WTC11 (cell line): ENCODE results near the gene AGAP1. TPM values are rescaled to one million over a fixed set of nuclear protein-coding genes. Genes with fewer than 3 reads are reported as not detected.
A peak's percentile ranks its signal among the peaks of the same experiment; 100 is the strongest.

Source experiments
- ATAC-seq: fragments of 200-7000 bp; cut with Tn5 transposase; 2 replicates; pipeline ENCODE4 v1.10.0; 2021; ENCODE audit warnings: mild to moderate bottlenecking, moderate library complexity
- CTCF ChIA-PET: fragments of 300-600 bp; sonication (Branson Sonifier 250); formaldehyde crosslinking; loops from one replicate; lab custom pipeline; 2021; ENCODE audit warnings: antibody characterized with exemption; lab: Charles Lee
- POLR2A ChIA-PET: fragments of 350-600 bp; sonication (Branson Sonifier 250); formaldehyde crosslinking; loops from one replicate; lab custom pipeline; 2021; ENCODE audit warnings: antibody characterized with exemption; lab: Charles Lee
- DNase-seq: peaks from one replicate; pipeline ENCODE4 v3.0.0; 2021; ENCODE audit warnings: low spot score
- H3K27ac Mint-ChIP-seq: 2 replicates; pipeline ENCODE4 v1.8.0; 2021; ENCODE audit warnings: mixed read lengths
- H3K27me3 Mint-ChIP-seq: 2 replicates; pipeline ENCODE4 v1.8.0; 2021; ENCODE audit warnings: low read depth, mild to moderate bottlenecking, moderate library complexity, mixed read lengths
- H3K36me3 Mint-ChIP-seq: 2 replicates; pipeline ENCODE4 v1.8.0; 2021; ENCODE audit warnings: mixed read lengths
- H3K4me1 Mint-ChIP-seq: 2 replicates; pipeline ENCODE4 v1.8.0; 2022; ENCODE audit warnings: mixed read lengths
- H3K4me3 Mint-ChIP-seq: 2 replicates; pipeline ENCODE4 v1.8.0; 2021; ENCODE audit warnings: mild to moderate bottlenecking, moderate library complexity, mixed read lengths
- H3K9me3 Mint-ChIP-seq: 2 replicates; pipeline ENCODE4 v1.8.0; 2021; ENCODE audit warnings: mixed read lengths
- ARID4B ChIP-seq: sonication (generic); formaldehyde crosslinking; IDR thresholded peaks from 2 replicates; pipeline ENCODE4 v1.8.0; 2023; ENCODE audit warnings: missing genetic modification reagents, mild to moderate bottlenecking, borderline replicate concordance
- CBFB ChIP-seq: sonication (generic); formaldehyde crosslinking; IDR thresholded peaks from 2 replicates; pipeline ENCODE4 v1.8.1; 2022; ENCODE audit warnings: mild to moderate bottlenecking, low read depth, missing genetic modification reagents
- E2F5 ChIP-seq: sonication (generic); formaldehyde crosslinking; IDR thresholded peaks from 2 replicates; pipeline ENCODE4 v1.8.1; 2022; ENCODE audit warnings: mild to moderate bottlenecking, moderate library complexity, missing genetic modification reagents
- FOXP1 ChIP-seq: sonication (generic); formaldehyde crosslinking; IDR thresholded peaks from 2 replicates; pipeline ENCODE4 v1.8.0; 2022; ENCODE audit warnings: missing genetic modification reagents, mild to moderate bottlenecking, moderate library complexity, borderline replicate concordance
- GABPB1 ChIP-seq: sonication (generic); formaldehyde crosslinking; IDR thresholded peaks from 2 replicates; pipeline ENCODE4 v1.8.1; 2023; ENCODE audit warnings: mild to moderate bottlenecking, missing genetic modification reagents
- GTF2I ChIP-seq: fragments of 250-450 bp; sonication (Bioruptor Pico); conservative IDR thresholded peaks from 2 replicates; pipeline ENCODE4 v1.4.0; 2021; ENCODE audit warnings: mild to moderate bottlenecking
- KAT7 ChIP-seq: sonication (generic); formaldehyde crosslinking; IDR thresholded peaks from 2 replicates; pipeline ENCODE4 v1.8.1; 2023; ENCODE audit warnings: missing genetic modification reagents, mild to moderate bottlenecking, borderline replicate concordance
- MAX ChIP-seq: sonication (generic); formaldehyde crosslinking; IDR thresholded peaks from 2 replicates; pipeline ENCODE4 v1.8.0; 2022; ENCODE audit warnings: mild to moderate bottlenecking, missing genetic modification reagents
- NFATC4 ChIP-seq: fragments of 250-450 bp; sonication (Bioruptor Pico); IDR thresholded peaks from 2 replicates; pipeline ENCODE4 v1.9.0; 2021; ENCODE audit warnings: mild to moderate bottlenecking
- NR1H2 ChIP-seq: sonication (generic); formaldehyde crosslinking; IDR thresholded peaks from 2 replicates; pipeline ENCODE4 v1.9.0; 2021; ENCODE audit warnings: mild to moderate bottlenecking, moderate library complexity, missing genetic modification reagents
- PREB ChIP-seq: sonication (generic); formaldehyde crosslinking; IDR thresholded peaks from 2 replicates; pipeline ENCODE4 v1.8.1; 2022; ENCODE audit warnings: mild to moderate bottlenecking, missing genetic modification reagents, moderate library complexity, borderline replicate concordance
- ZMAT4 ChIP-seq: fragments of 250-450 bp; sonication (Bioruptor Pico); IDR thresholded peaks from 2 replicates; pipeline ENCODE4 v1.9.0; 2021; ENCODE audit warnings: mild to moderate bottlenecking
- ZNF263 ChIP-seq: sonication (generic); formaldehyde crosslinking; IDR thresholded peaks from 2 replicates; pipeline ENCODE4 v1.8.1; 2022; ENCODE audit warnings: low read depth, mild to moderate bottlenecking, moderate library complexity, missing genetic modification reagents
- ZNF281 ChIP-seq: sonication (generic); formaldehyde crosslinking; IDR thresholded peaks from 2 replicates; pipeline ENCODE4 v1.8.0; 2023; ENCODE audit warnings: mild to moderate bottlenecking, missing genetic modification reagents
- ZNF416 ChIP-seq: fragments of 250-450 bp; sonication (Bioruptor Pico); IDR thresholded peaks from 2 replicates; pipeline ENCODE4 v1.9.0; 2021; ENCODE audit warnings: mild to moderate bottlenecking, inconsistent platforms
- ZNF423 ChIP-seq: fragments of 250-450 bp; sonication (Bioruptor Pico); IDR thresholded peaks from 2 replicates; pipeline ENCODE4 v2.1.2; 2022; ENCODE audit warnings: mild to moderate bottlenecking, moderate library complexity
- total RNA-seq: library from RNA; stranded (reverse); gene quantifications from 3 replicates; pipeline ENCODE4 v1.2.3, GENCODE V29; 2021

Gene AGAP1
- total RNA-seq, 1 experiment from 2014 or later: 49.3 TPM

- no peak for TF ChIP-seq FOXP1 (CRISPR knock-in tag)
- no peak for TF ChIP-seq ZMAT4 (CRISPR knock-in tag)
- no peak for TF ChIP-seq ARID4B (CRISPR knock-in tag)
- TF ChIP-seq CBFB (CRISPR knock-in tag): no peak
- TF ChIP-seq GTF2I (CRISPR knock-in tag): no peak
- no peak for TF ChIP-seq NR1H2 (CRISPR knock-in tag)
- TF ChIP-seq ZNF423 (CRISPR knock-in tag): no peak
- TF ChIP-seq ZNF263 (CRISPR knock-in tag): no peak
- no peak for TF ChIP-seq KAT7 (CRISPR knock-in tag)
These were observed 667.7 kb downstream of the AGAP1 start (continued) for GRCh38 chr2:236161531-236161930.

- TF ChIP-seq E2F5 (0 out of 2 replicates have a peak, but pooled peaks have one; percentile 23), GABPB1 (CRISPR knock-in tag) (no peak)
- H3K36me3 Mint-ChIP-seq: peaks cover 7% of the 10 kb centered on the region
- ChIA-PET CTCF (interaction anchor here (0.5 to 2.5 kb wide), 8 partner anchors 9 to 1985 kb away, joined by 3 to 12 read pairs (median 4); no protein-coding TSS in a partner anchor), POLR2A (interaction anchor here (1.0 to 1.2 kb wide), 2 partner anchors 9 to 69 kb away, joined by 3 read pairs; no protein-coding TSS in a partner anchor)
- DNase-seq: peak; percentile 28
- ATAC-seq: no peak
- H3K9me3 Mint-ChIP-seq: no peaks in the 10 kb centered on the region
- peak overlapping the region; percentile 37; the same call in 1 of the 2 replicates for H3K4me3 Mint-ChIP-seq
- peaks cover 94% of the 10 kb centered on the region for H3K27me3 Mint-ChIP-seq
- no peak overlapping the region for H3K27ac Mint-ChIP-seq
- H3K4me1 Mint-ChIP-seq: peaks cover 63% of the 10 kb centered on the region
These were observed 668.4 kb downstream of the AGAP1 start for GRCh38 chr2:236162031-236162845.

GRCh38 chr2:236162882-236163470, 669.1 kb downstream of the AGAP1 start:
- H3K36me3 Mint-ChIP-seq: peaks cover 7% of the 10 kb centered on the region
- H3K9me3 Mint-ChIP-seq: no peaks in the 10 kb centered on the region
- DNase-seq (peak; percentile 44), ATAC-seq (no peak)
- no peak for TF ChIP-seq PREB (CRISPR knock-in tag)
- no peak for TF ChIP-seq ZNF281 (CRISPR knock-in tag)
- TF ChIP-seq ZNF423 (CRISPR knock-in tag): 0 out of 2 replicates have a peak, but pooled peaks have one; percentile 26
- TF ChIP-seq NFATC4 (CRISPR knock-in tag): peak; percentile 26; the same call in 1 of the 2 replicates
- TF ChIP-seq ZNF416: no peak
- TF ChIP-seq MAX: 0 out of 2 replicates have a peak, but pooled peaks have one; percentile 3
- no peak for TF ChIP-seq ZNF263 (CRISPR knock-in tag)
- H3K4me3 Mint-ChIP-seq: peak overlapping the region; percentile 37; the same call in 1 of the 2 replicates
- peaks cover 90% of the 10 kb centered on the region for H3K27me3 Mint-ChIP-seq
- no peak overlapping the region for H3K27ac Mint-ChIP-seq
- POLR2A ChIA-PET: interaction anchor here (0.6 to 1.2 kb wide), 2 partner anchors 70 to 965 kb away, joined by 3 read pairs; no protein-coding TSS in a partner anchor
- peaks cover 60% of the 10 kb centered on the region for H3K4me1 Mint-ChIP-seq
- CTCF ChIA-PET: interaction anchor here (1.1 to 2.5 kb wide), 6 partner anchors 8 to 397 kb away, joined by 3 to 12 read pairs (median 4); no protein-coding TSS in a partner anchor
